Loucy (cell line): Measurements from ENCODE around the gene FMO1.

ENCODE experiments used
- H2AFZ ChIP-seq: fragments of 200-600 bp; sonication (generic); 2 replicates; pipeline ENCODE4 v1.6.0; 2016; ENCODE audit warnings: antibody characterized with exemption, mild to moderate bottlenecking, low read length, moderate library complexity
- H3F3A ChIP-seq: fragments of 200-600 bp; 2 replicates; pipeline ENCODE4 v1.6.0; 2016; ENCODE audit warnings: antibody characterized with exemption, low read depth, mild to moderate bottlenecking
- H3K27me3 ChIP-seq: fragments of 200-600 bp; sonication (generic); 2 replicates; pipeline ENCODE4 v1.6.1; 2014; ENCODE audit warnings: low read length, mild to moderate bottlenecking; ENCODE audit not compliant: insufficient read depth, poor library complexity, severe bottlenecking
- H3K36me3 ChIP-seq: fragments of 200-600 bp; sonication (generic); 2 replicates; pipeline ENCODE4 v1.6.1; 2016; ENCODE audit warnings: low read length; ENCODE audit not compliant: insufficient read depth
- H3K4me1 ChIP-seq: fragments of 200-600 bp; sonication (generic); 2 replicates; pipeline ENCODE4 v1.5.1; 2014; ENCODE audit warnings: low read length, mild to moderate bottlenecking; ENCODE audit not compliant: insufficient read depth, poor library complexity, severe bottlenecking
- H3K4me2 ChIP-seq: fragments of 200-600 bp; sonication (generic); 2 replicates; pipeline ENCODE4 v1.6.0; 2014; ENCODE audit warnings: antibody characterized with exemption, low read length, low read depth, mild to moderate bottlenecking; ENCODE audit not compliant: poor library complexity, severe bottlenecking
- H3K4me3 ChIP-seq: fragments of 200-600 bp; sonication (generic); 2 replicates; pipeline ENCODE4 v1.5.1; 2014; ENCODE audit warnings: low read length, mild to moderate bottlenecking, mixed read lengths; ENCODE audit not compliant: poor library complexity, severe bottlenecking
- H3K79me2 ChIP-seq: fragments of 200-600 bp; sonication (generic); 2 replicates; pipeline ENCODE4 v1.6.1; 2014; ENCODE audit warnings: low read length; ENCODE audit not compliant: insufficient read depth
- H3K9ac ChIP-seq: fragments of 200-600 bp; sonication (generic); 2 replicates; pipeline ENCODE4 v1.6.0; 2014; ENCODE audit warnings: mild to moderate bottlenecking, low read depth, low read length, moderate library complexity; ENCODE audit not compliant: poor library complexity, severe bottlenecking
- H3K9me2 ChIP-seq: fragments of 200-600 bp; sonication (generic); replicated peaks from 2 replicates; pipeline ENCODE4 v1.6.1; 2016; ENCODE audit warnings: low read depth, low read length, mixed read lengths
- H3K9me3 ChIP-seq: fragments of 200-600 bp; sonication (generic); 2 replicates; pipeline ENCODE4 v1.6.1; 2014; ENCODE audit warnings: mild to moderate bottlenecking, antibody characterized with exemption, low read length, low read depth; ENCODE audit not compliant: insufficient read depth
- H4K20me1 ChIP-seq: fragments of 200-600 bp; sonication (generic); 2 replicates; pipeline ENCODE4 v1.6.0; 2014; ENCODE audit warnings: antibody characterized with exemption, low read length, mild to moderate bottlenecking; ENCODE audit not compliant: insufficient read depth, poor library complexity, severe bottlenecking
- EZH2phosphoT487 ChIP-seq: fragments of 200-600 bp; IDR thresholded peaks from 2 replicates; pipeline ENCODE4 v1.6.1; 2018; ENCODE audit warnings: antibody characterized with exemption, mild to moderate bottlenecking, moderate library complexity, borderline replicate concordance
- TF ChIP-seq, protein P1 (sequence below): fragments of 200-600 bp; sonication (generic); conservative IDR thresholded peaks from 2 replicates; pipeline ENCODE4 v1.5.1; 2014; ENCODE audit warnings: mild to moderate bottlenecking, antibody characterized with exemption, low read length

Gene FMO1

DNA sequence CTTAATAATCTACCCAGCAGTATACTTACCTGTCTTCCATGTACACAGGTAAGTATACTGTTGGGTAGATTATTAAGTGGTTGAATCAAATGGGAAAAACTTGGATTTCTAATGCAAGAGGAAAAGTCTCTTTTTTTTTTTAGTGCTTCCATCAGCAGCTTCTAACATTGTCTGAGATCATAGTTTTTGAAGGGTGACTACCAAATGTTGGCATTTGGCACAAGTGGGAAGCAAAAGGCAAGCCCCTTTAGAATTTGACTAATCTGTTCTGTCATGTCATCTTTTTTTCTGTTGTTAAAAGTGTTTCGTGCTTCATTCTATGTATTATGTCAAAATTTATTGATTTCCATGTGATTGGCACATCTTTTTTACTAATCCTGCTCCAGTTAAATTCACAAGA, 547 bp downstream of the FMO1 start:
- no peak overlapping the region for H3K9ac ChIP-seq

GRCh38 chr1:171250263-171250662, 2.0 kb downstream of the FMO1 start:
- H3K4me3 ChIP-seq, result no peak overlapping the region
- no peak for TF ChIP-seq EZH2phosphoT487
- TF ChIP-seq, protein P1, sequence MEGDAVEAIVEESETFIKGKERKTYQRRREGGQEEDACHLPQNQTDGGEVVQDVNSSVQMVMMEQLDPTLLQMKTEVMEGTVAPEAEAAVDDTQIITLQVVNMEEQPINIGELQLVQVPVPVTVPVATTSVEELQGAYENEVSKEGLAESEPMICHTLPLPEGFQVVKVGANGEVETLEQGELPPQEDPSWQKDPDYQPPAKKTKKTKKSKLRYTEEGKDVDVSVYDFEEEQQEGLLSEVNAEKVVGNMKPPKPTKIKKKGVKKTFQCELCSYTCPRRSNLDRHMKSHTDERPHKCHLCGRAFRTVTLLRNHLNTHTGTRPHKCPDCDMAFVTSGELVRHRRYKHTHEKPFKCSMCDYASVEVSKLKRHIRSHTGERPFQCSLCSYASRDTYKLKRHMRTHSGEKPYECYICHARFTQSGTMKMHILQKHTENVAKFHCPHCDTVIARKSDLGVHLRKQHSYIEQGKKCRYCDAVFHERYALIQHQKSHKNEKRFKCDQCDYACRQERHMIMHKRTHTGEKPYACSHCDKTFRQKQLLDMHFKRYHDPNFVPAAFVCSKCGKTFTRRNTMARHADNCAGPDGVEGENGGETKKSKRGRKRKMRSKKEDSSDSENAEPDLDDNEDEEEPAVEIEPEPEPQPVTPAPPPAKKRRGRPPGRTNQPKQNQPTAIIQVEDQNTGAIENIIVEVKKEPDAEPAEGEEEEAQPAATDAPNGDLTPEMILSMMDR, result no peak
- no peaks in the 10 kb centered on the region for H3K9me2 ChIP-seq
- H4K20me1 ChIP-seq, result no peaks in the 10 kb centered on the region
- H3K36me3 ChIP-seq, result no peaks in the 10 kb centered on the region
- H3K4me2 ChIP-seq, result no peak overlapping the region
- H2AFZ ChIP-seq, result no peak overlapping the region
- H3K27me3 ChIP-seq, result peaks cover 13% of the 10 kb centered on the region
- no peaks in the 10 kb centered on the region for H3F3A ChIP-seq
- H3K9ac ChIP-seq, result no peak overlapping the region
- no peaks in the 10 kb centered on the region for H3K4me1 ChIP-seq
- no peaks in the 10 kb centered on the region for H3K9me3 ChIP-seq
- H3K79me2 ChIP-seq, result no peaks in the 10 kb centered on the region

More for the DNA sequence above, 547 bp downstream of the FMO1 start:
- H3K36me3 ChIP-seq, result no peaks in the 10 kb centered on the region
- peaks cover 13% of the 10 kb centered on the region for H3K27me3 ChIP-seq
- H4K20me1 ChIP-seq, result no peaks in the 10 kb centered on the region
- no peaks in the 10 kb centered on the region for H3K4me1 ChIP-seq
- no peak overlapping the region for H3K4me3 ChIP-seq
- no peaks in the 10 kb centered on the region for H3K79me2 ChIP-seq
- no peaks in the 10 kb centered on the region for H3F3A ChIP-seq
- TF ChIP-seq, protein P1, result no peak
- TF ChIP-seq EZH2phosphoT487, result no peak
- H3K4me2 ChIP-seq, result no peak overlapping the region
- no peaks in the 10 kb centered on the region for H3K9me3 ChIP-seq
- H2AFZ ChIP-seq, result no peak overlapping the region
- no peaks in the 10 kb centered on the region for H3K9me2 ChIP-seq

GRCh38 chr1:171251042-171251951, 3.0 kb downstream of the FMO1 start:
- Histone ChIP-seq H3K9me2 (no peaks in the 10 kb centered on the region), H3K4me1 (no peaks in the 10 kb centered on the region), H3K36me3 (no peaks in the 10 kb centered on the region), H3K27me3 (peaks cover 13% of the 10 kb centered on the region), H3K4me3 (peak overlapping the region; percentile 69), H3F3A (no peaks in the 10 kb centered on the region), H3K79me2 (no peaks in the 10 kb centered on the region), H2AFZ (peak overlapping the region; percentile 90), H3K4me2 (peak overlapping the region; percentile 80), H3K9me3 (no peaks in the 10 kb centered on the region), H3K9ac (peak overlapping the region; percentile 30), H4K20me1 (no peaks in the 10 kb centered on the region)
- TF ChIP-seq, protein P1, result peak; percentile 51
- TF ChIP-seq EZH2phosphoT487, result no peak
